Spleen (tissue), 7 donors: ENCODE measurements around the gene ATP7A.

Experiments
- CTCF ChIP-seq, 11 experiments: fragments of 200-600 bp in 7 of 11; fragments of 450-650 bp in 4 of 11; sonication (generic) in 4 of 11; IDR thresholded peaks in 8 of 11; conservative IDR thresholded peaks in 3 of 11; 1 replicate in 7 of 11; 2 replicates in 4 of 11; pipeline versions ENCODE4 v1.4.0 to v1.8.0; 2016 to 2021; ENCODE audit warnings: antibody characterized with exemption in 11 of 11, inconsistent platforms in 4 of 11, mild to moderate bottlenecking in 1 of 11
- POLR2A ChIP-seq, 3 donors: fragments of 450-650 bp; IDR thresholded peaks; one replicate each; pipeline ENCODE4 v1.5.1; 2017; ENCODE audit warnings: antibody characterized with exemption in 3 of 3, mild to moderate bottlenecking in 1 of 3
- donor health status: DM: no; HTN: no; CAD: no; lungs with moderate emphysema.
- donor health status: DM: no; HTN: no; CAD: no.
- donor health status: DM: no; HTN: no; CAD: no.

DNA sequence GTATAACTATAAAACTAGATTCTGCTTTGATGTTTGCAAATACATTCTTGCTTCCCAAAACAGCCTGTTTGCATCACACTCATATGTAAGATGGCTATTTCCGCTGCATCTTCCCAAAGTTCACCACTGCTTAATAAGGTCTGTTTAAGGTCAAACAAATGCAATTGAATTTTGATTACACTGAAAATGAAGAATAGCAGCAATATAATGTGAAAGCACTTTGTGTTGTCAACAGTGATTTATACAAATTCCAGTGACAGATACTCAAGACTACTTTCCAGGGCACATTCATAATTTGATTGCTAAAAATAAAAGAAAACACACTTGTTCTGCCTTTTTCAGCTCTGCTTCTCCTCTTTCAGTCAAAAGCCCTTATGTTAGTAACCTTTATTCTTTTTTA is 67.0 kb downstream of the ATP7A start:
- TF ChIP-seq CTCF (IDR thresholded peaks at IDR 0.05 in 8 of 11, conservative IDR thresholded peaks at IDR 0.05 in 3 of 11) (no peak), POLR2A (IDR thresholded peaks at IDR 0.05) (no peak)
